Measurements from ENCODE around the gene POLN.

Gene POLN

DNA sequence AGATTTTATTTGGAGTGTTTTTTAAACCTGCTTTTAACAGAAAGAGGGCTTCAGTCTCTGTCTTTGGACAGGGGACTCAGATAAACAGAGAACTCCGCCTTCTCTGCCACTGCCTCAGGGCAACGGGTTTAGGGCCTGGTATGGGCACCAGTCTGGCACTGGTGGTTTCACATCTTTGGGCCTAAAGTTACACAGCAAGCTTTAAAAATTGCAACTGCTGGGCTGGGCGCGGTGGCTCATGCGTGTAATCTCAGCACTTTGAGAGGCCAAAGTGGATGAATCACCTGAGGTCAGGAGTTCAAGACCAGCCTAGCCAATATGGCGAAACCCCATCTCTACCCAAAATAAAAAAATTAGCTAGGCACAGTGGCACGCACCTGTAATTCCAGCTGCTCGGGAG, 193.1 kb downstream of the POLN start:
- TF ChIP-seq SIN3A (IDR thresholded peaks at IDR 0.05; ENCODE audit: borderline replicate concordance, insufficient read depth, low read length), result no peak
- TF ChIP-seq TAF1 (IDR thresholded peaks at IDR 0.05; ENCODE audit: borderline replicate concordance, insufficient read depth, low read length), result no peak
- TF ChIP-seq FOXP2 (optimal IDR thresholded peaks at IDR 0.05; ENCODE audit: borderline replicate concordance, extremely low read depth, extremely low read length, insufficient read depth), result no peak
- TF ChIP-seq, protein P1, sequence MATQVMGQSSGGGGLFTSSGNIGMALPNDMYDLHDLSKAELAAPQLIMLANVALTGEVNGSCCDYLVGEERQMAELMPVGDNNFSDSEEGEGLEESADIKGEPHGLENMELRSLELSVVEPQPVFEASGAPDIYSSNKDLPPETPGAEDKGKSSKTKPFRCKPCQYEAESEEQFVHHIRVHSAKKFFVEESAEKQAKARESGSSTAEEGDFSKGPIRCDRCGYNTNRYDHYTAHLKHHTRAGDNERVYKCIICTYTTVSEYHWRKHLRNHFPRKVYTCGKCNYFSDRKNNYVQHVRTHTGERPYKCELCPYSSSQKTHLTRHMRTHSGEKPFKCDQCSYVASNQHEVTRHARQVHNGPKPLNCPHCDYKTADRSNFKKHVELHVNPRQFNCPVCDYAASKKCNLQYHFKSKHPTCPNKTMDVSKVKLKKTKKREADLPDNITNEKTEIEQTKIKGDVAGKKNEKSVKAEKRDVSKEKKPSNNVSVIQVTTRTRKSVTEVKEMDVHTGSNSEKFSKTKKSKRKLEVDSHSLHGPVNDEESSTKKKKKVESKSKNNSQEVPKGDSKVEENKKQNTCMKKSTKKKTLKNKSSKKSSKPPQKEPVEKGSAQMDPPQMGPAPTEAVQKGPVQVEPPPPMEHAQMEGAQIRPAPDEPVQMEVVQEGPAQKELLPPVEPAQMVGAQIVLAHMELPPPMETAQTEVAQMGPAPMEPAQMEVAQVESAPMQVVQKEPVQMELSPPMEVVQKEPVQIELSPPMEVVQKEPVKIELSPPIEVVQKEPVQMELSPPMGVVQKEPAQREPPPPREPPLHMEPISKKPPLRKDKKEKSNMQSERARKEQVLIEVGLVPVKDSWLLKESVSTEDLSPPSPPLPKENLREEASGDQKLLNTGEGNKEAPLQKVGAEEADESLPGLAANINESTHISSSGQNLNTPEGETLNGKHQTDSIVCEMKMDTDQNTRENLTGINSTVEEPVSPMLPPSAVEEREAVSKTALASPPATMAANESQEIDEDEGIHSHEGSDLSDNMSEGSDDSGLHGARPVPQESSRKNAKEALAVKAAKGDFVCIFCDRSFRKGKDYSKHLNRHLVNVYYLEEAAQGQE (IDR thresholded peaks at IDR 0.05; ENCODE audit: insufficient read depth in 1 of 2, low read depth in 2 of 2, low read length in 2 of 2), result no peak
- no peak for TF ChIP-seq POLR2AphosphoS5 (IDR thresholded peaks at IDR 0.05; ENCODE audit: low read depth, low read length)

DNA sequence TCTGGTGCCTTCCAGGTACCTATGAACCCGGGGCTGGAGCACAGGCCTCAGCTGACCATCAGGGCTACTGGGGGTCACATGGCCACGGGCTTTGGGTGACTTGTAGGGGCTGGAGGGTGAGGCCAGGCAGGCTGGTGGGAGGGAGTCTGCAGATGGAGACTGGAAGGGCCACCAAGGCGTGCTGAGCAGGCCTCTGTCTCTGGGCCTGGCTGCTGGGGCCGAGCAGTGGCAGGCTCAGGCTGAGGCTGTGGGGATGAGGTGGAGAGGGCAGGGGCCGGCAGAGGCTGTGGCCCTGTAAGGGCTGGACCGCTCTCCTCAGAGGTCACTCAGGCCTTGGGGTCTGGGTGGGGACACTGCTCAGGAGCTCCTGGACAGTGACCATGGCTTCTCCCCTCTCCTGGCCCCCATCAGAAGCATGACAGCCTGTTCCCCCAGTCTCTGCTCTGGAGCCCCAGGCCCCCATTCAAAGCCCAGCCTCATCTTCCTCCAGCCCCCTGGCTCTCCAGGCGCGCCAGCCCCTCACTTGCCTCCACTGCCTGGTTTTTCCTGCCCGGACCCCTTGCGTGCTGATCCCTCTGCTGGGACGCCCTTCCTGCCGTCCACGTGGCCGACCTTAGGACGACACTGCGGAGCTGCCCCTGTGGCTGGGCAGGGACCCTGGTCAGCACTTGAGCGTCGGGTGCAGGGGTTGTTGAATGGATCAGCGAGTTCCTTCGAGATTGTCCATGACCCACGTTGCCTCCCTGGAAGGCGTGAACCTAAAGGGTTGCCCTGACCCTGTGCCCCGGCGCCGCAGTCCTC, 193.9 kb downstream of the POLN start:
- TF ChIP-seq SIN3A (IDR thresholded peaks at IDR 0.05; ENCODE audit: borderline replicate concordance, insufficient read depth, low read length) (no peak), FOXP2 (optimal IDR thresholded peaks at IDR 0.05; ENCODE audit: borderline replicate concordance, extremely low read depth, extremely low read length, insufficient read depth) (no peak), TAF1 (IDR thresholded peaks at IDR 0.05; ENCODE audit: borderline replicate concordance, insufficient read depth, low read length) (no peak), POLR2AphosphoS5 (IDR thresholded peaks at IDR 0.05; ENCODE audit: low read depth, low read length) (no peak)
- TF ChIP-seq, protein P1 (IDR thresholded peaks at IDR 0.05; ENCODE audit: insufficient read depth in 1 of 2, low read depth in 2 of 2, low read length in 2 of 2), result no peak

GRCh38 chr4:2047031-2047660, 194.8 kb downstream of the POLN start:
- TF ChIP-seq TAF1 (IDR thresholded peaks at IDR 0.05; ENCODE audit: borderline replicate concordance, insufficient read depth, low read length) (no peak), SIN3A (IDR thresholded peaks at IDR 0.05; ENCODE audit: borderline replicate concordance, insufficient read depth, low read length) (no peak), FOXP2 (optimal IDR thresholded peaks at IDR 0.05; ENCODE audit: borderline replicate concordance, extremely low read depth, extremely low read length, insufficient read depth) (no peak), POLR2AphosphoS5 (IDR thresholded peaks at IDR 0.05; ENCODE audit: low read depth, low read length) (no peak)
- TF ChIP-seq, protein P1 (IDR thresholded peaks at IDR 0.05; ENCODE audit: insufficient read depth in 1 of 2, low read depth in 2 of 2, low read length in 2 of 2), result no peak

GRCh38 chr4:2046031-2046961, 195.6 kb downstream of the POLN start:
- TF ChIP-seq, protein P1 (IDR thresholded peaks at IDR 0.05; ENCODE audit: insufficient read depth in 1 of 2, low read depth in 2 of 2, low read length in 2 of 2), result no peak
- TF ChIP-seq POLR2AphosphoS5 (IDR thresholded peaks at IDR 0.05; ENCODE audit: low read depth, low read length), result no peak
